Suppressor macrophage (primary cell): ENCODE data around the gene BRI3.

ENCODE experiments used
- DNase-seq, 4 experiments: peaks; one replicate each; pipeline ENCODE4 v3.0.0-alpha.2; 2020 to 2022

Gene BRI3

DNA sequence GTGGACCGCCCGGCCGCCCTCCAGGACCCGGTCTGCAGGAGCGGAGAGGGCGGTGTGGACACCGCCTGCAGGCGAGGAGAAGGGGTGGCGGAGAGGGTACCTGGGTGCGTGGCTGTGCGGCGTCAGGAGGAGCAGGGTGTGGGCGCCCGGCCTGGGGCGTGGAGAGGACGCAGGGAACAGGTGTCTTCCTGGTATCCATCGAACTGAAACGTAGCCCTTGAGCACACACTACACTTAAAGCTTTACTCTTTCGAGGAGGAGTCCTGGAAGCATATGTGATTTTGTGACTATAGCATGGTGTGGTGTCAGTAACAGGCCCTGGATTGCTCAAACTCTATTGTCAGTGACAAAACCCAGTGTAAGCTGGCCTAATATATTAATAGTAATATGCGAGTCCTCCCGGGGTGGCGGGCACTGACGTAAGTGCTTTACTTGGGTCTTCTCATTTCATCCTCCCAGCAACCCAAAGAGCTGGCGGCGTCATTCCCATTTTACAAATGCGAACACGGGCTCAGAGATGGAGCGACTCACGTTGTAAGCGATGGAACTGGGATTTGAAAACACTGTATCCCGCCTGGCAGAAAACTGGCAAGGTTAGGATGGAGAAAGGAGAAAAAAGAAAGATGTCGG, 28.9 kb upstream of the BRI3 start:
- no peak for DNase-seq

DNA sequence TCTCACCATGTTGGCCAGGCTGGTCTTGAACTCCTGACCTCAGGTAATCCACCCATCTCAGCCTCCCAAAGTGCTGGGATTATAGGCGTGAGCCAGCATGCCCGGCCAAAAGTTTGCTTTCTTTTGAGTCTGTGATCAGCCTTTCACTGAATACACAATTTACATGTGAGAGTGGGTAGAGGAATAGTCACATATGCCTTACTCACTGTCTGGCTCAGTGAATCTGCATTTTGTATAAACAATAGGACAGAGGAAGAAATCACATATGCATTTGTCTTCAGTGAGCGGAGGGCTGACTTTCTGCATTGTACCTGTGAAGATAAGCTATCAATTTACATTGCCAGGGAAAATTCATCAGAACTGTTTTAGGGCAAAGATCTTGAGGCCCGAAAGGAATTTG, 27.0 kb upstream of the BRI3 start:
- no peak for DNase-seq

DNA sequence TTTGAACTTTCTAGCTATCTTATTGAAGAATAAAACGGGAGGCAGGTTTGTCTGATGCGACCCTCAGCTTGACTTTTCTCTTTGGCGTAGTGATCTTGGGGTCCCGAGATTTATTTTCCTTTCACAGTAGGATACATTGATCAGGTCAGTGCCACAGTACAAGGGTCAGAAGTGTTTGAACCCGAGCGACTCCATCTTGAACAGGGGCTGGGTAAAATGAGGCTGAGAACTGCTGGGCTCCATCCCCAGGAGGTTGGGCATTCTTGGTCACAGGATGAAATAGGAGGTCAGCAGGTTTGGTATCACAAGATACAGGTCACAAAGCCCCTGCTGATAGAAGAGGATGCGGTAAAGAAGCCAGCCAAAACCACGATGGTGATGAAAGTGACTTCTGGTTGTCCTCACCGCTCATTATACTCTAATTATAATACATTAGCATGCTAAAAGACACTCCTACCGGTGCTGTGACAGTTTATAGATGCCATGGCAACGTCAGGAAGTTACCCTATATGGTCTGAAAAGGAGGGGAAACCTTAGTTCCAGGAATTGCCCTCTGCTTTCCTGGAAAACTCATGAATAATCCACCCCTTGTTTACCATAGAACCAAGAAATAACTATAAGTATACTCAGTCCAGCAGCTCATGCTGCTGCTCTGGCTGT, 26.4 kb upstream of the BRI3 start:
- DNase-seq: no peak

DNA sequence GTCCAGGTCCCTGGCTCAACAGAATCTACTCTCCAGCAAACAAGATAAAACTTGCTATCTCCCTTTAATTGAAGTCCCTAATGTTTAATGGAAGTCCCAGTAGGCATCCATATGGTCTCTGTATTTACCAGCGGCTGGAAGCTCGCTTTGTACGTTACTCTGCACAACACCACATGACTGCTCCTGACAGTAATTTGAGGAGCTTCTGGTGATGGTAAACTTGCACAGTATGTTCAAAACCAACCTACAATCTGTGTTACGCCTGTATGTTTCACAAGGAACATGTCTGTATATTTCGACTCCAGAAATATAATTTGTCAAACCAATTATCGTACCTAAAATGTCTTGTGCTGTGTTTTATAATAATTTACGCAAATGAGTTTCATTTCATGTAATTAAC, 25.1 kb upstream of the BRI3 start:
- no peak for DNase-seq

DNA sequence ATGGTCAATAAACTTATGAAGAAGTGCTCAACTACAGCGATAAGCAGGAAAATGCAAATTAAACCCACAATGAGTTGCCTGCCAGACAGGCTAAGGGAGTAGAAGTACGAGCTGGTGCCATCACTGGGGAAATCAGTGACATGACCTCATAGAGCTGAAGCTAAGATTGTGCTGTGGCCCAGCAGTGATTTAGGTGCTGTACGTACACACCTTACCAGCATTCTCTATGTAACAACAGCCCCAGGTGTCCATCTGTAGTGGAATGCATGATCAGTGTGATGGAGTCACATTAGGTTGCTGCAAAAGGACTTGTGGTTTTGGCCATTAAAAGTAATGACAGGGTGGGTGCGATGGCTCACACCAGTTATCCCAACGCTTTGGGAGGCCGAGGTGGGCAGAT, 23.8 kb upstream of the BRI3 start:
- no peak for DNase-seq

DNA sequence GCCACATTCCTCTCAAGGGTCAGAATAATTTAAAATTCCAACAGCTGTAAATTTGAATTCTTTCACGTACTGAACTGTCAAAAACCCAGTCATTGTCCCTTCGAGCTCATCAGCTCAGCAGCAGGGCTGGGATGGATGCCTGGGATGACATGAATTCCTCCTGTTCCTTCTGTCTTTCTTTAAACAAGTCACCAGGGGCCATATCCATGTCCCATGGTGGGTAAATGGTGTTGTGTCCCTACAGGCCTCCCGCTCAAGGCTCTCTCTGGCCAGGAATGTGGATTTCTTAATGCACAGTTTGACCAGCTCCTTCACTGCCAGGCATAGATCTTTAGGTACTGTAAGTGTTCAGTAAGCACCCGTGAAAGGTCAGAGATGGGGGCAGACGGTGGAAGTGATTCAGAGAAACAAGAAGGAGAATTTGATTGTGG, 15.6 kb upstream of the BRI3 start:
- no peak for DNase-seq

DNA sequence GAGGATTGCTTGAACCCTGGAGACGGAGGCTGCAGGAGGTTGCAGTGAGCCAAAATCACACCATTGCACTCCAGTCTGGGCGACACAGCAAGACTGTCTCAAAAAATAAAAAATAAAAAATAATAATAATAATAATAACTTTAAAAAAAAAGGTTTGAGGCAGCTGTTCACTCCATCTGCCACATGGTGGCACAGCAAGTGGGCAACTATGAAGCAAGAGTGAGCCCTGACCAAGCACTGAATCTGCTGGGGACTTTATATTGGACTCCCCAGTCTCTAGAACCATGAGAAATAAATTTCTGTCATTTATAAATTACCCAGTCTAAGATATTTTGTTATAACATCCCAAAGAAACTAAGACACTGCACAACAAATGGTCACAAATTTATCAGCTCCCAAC, 14.6 kb upstream of the BRI3 start:
- peak in 3 of 4 experiments; percentile 41 to 59 (median 54) for DNase-seq

DNA sequence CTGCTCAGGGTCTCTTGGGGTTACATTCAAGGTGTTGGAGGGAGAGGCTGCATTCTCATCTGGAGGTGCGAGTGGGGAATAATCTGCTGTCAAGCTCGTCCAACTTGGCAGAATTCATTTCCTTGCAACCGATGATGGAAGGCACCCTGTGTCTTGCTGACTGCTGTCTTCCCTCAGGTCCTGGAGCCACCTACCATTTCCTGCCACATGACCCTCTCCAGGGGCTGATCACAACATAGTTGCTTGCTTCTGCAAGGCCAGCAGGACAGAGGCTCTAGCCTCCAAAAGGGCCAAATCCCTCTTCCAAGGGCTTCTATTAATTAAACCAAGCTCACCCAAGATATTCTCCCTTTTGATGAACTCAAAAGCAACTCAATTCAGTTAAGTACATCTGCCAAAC, 14.2 kb upstream of the BRI3 start:
- peak; percentile 51 to 74 (median 71) for DNase-seq

DNA sequence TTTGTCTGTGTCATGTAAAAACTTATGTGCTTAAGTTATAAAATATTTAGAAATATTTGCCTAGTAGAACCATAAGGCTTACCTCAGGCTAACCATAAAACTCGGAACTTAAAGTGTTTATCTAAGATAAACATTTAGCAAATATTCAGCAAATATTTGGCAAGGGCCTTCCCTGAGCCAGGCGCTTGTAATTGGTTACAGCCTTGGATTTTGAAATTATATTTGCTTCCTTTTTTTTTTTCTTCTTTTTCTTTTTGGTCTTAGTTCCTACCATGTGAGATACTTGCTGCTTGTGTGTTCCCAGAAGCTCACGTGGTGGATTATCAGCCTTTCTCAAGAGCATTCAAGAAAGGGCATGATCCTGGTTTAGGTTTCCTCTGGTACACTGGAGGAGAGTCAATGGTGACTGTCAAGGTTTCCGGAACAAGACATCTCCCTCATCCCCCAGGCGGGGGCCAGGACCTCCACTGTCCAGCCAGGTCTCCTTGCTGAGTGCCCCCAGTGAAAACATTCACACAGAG, 5.2 kb upstream of the BRI3 start:
- DNase-seq: peak; percentile 76 to 94 (median 86)

DNA sequence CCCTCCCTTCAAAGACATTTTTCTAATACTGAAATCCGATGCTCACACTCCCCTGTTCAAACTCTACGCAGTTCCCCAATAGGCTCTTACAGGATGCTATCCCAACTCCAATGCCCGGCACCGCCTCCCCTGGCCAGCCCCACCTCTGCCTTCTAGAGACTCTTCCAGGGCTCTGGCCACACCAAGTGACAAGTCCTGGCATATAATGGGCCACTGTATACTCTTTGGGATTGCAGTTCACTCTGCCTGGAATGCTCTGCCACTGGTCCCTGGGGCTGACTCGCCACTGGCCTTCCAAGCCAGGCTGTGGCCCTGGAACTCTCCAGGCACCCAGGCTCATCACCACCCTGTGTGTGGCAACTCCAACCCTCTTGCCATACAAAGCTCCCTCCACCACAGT, 3.1 kb upstream of the BRI3 start:
- no peak for DNase-seq

DNA sequence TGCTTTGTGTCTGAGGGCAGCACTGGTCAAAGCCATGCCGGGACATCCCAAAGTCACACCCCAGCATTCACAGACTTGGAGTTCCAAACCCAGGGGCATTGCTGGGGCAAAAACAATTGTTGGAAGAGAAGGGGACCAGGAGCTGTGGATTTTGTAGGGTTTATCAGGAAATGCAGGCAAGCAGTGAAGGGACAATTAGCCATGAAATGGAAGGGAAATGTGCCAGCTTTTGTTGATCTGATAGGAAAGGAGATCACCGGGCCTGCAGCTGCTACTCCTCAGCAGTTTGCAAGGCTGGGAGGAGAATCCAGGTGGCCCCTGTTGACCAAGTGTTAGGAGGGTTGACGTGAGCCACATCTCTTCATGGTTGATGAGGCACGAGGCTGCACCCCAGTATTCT, 2.5 kb upstream of the BRI3 start:
- no peak for DNase-seq

DNA sequence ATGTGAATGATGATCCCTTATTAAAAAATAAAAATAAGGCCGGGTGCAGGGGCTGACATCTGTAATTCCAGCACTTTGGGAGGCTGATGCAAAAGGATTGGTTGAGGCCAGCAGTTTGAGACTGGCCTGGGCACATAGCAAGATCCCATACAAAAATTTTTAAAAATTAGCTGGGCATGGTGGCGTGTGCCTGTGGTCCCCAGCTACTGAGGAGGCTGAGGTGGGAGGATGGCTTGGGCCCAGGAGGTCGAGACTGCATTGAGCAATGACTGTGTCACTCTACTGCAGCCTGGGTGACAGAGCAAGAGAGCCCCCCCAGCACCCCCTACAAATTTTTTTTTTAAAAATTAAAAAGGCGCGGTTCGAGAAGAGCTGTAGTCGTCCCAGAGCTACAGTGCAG, 1.2 kb upstream of the BRI3 start:
- no peak for DNase-seq

DNA sequence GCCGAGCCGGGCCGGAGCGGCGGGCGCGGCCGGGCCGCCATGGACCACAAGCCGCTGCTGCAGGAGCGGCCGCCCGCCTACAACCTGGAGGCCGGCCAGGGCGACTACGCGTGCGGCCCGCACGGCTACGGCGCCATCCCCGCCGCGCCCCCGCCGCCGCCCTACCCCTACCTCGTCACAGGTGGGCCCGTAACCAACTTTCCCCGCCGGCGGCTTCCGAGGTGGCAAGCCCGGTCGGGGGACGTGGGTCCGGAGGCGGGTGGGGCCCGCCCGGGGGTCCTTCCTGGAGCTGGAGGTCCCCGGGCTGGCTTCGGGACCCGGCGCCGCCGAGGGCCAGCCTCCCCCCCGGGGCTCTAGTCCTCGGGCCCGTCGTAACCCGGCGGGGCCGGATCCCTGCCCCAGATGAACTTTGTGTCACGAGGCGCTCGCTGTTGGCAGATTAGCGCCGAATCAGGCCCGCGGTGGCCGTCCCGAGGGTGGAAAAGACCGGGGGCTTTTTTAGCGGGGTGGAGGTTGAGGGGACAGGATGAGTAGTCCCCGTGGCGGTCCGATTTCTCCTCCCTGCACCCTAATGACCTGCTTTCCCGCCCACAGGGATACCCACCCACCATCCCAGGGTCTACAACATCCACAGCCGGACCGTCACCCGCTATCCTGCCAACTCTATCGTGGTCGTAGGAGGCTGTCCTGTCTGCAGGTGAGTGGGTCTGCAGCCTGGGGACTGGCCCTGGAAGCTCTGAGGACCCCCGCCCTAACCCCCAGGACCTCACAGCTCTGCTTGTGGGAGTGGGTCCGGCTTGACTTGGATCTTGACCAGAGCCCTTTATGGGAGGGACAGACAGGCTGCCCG, 496 bp downstream of the BRI3 start:
- peak; percentile 44 to 65 (median 54) for DNase-seq

DNA sequence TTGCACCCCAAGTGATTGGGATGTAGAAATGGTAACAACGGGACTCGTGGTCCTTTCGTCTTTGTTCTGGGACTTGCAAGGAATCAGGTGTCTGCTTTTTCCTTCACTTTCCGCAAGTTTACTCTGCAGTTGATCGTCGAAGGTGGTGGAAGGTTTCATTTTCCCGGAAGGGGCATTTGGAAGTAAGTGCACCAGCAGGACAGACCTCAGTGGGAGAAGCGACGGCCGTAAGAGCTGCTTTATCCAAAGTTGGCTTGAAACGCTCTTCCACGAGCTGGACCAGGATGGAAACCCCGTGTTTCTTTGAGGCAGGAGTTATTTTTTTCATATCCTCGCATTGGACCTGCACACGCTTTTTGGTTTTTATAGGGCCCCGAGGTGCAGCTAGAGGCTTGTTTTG, 1.2 kb downstream of the BRI3 start:
- DNase-seq: peak in 2 of 4 experiments; percentile 33 to 40

DNA sequence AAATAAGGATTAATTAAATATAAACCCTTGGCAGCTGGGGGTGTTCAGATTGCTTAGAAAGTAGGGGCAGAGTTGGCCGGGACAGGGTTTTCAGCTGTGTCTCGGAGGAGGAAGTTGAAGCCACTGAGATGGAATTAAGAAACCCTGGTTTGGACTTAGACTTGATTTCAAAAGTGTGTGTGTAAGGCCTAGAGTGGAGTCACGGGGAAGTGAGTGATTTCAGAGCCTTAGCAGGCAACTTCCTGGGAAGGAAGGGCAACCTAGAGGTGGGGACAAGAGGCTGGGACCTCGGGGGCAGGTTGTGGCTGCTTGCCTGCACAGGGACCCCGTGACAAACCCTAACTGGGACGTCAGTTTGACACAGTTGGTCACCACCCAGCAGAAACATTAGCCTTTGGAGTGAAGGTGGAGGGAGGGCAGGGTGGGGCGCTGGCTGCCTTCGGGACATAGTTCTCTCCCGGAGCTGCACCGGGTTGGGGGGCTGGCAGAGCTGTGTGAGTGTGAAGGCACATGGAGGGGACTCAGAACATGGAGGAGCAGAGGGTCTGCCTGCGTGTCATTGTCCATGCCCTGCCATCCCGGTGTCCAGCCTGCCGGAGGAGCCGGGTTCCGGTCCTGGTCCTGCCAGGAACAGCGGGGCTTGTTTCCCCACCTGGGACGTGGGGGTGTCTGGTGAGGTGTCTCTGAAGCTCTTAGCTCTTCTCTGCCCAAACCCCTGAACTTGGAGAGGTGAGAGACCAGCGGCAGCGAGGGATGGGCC, 1.8 kb downstream of the BRI3 start:
- peak; percentile 91 to 98 (median 94) for DNase-seq

DNA sequence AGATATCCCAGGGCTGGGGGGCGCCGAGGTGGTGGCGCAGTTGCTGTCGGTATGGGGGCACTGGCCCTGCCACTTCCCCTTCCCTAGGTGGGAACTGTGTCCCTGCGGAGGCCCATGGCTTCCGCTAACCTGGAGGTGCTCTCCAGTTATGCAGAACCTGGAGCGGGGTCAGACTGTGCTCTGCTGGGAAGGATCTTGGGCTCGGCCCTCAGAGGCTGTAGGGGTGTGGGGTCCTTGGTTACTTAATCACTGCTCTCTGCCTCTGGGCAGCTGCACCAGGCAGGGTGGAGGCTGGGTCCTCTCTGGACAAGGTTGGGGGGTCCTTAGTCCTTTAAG, 2.4 kb downstream of the BRI3 start:
- peak; percentile 37 to 63 (median 50) for DNase-seq

DNA sequence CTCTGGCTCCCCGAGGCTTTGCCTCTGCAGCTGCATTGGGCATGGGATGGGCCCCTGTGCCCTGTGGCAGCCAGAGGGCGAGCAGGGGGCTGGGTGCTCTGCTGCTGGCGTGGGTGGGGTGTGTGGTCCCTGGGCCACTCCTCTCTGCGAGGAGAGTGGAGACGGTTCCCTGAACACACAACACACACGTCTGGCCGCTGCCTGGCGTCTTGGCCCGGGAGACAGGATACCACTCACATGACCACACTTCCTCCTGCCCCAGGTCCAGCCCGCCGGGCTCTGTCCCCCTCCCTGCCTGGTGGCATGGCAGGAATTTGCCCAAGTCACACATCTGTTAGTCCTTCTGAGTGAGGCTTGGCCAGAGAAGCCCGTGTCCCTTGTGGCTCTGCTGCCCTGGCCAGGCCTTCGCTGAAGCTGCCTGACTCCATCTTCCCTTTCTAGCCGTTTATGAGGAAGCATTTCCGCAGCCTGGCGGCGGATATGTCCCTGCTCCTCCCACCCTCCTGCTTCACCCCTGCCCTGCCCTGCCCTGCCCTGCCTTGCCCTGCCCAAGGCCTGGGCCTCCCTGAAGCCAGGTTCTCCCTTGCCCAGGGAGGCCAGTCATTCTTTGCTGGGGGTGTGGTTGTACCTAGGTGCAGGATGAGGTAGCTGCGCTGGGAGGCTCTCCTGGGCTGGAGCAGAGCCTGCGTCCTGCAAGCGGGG, 3.0 kb downstream of the BRI3 start:
- peak; percentile 92 to 96 (median 96) for DNase-seq

DNA sequence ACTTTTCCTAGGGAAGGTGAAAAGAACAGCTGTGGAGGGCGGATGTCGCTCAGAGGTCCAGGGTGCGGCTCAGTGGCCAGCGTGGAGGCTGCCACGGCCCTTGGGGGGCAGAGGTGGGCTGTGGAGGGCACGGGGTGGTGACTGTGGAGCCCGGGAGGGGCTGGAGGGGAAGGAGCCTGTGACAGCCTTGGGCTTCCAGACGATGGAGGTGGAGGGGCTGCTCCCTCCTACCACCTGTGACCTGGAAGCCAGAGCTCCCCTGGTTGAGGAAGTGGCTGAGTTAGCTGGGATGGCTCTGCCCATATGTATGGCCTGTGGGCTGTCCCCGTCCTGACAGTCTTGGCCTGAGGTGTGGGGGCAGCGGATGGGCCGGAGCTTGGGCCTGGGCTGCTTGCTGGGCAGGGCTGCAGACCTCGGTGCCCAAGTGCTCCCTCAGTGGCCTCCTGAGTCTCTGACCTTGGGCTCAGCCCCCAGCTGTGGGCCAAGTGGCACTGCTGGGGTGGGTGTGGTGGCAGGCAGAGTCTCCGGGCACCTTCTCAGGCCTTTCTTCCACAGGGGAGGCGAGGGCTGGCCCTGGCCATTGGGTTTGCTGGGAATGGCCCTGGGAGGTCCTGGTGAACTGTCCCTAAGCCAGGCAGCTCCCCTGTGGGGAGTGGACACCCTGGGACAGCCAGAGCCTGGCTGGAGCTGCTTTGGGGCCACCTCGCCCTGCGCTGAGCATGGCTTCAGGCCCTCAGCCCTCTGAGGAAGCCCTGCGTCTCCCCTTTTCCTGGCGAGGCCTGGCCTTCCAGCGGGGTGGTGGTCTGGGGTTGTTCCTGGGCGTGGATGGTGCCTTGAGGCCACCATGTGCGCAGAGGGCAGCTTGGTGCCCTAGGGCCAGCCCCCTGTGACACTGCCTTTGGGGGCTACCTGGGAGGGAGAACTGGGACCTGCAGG, 3.9 kb downstream of the BRI3 start:
- peak; percentile 44 to 61 (median 54) for DNase-seq

DNA sequence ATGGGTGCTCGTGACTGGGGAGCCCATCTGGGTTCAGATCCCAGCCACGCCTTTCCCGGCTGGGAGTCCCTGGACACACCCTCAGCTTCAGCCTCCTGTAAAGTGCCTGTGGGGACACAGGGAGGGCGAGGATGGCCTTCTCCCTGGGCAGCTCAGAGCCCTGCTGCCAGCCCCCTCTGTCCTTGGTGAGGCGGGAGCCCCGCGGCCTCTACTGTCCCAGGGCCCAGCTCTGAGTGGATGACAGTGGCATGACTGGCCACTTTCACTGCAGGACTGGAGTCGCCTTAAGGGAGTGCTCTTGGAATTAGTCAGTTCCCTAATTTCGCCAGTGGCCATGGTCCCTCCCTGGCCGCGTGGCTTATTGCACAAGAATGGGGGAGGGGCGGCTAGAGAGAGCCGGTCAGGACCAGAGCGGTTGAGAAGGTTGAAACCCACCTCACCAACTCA, 4.6 kb downstream of the BRI3 start:
- DNase-seq: peak; percentile 91 to 96 (median 94)

DNA sequence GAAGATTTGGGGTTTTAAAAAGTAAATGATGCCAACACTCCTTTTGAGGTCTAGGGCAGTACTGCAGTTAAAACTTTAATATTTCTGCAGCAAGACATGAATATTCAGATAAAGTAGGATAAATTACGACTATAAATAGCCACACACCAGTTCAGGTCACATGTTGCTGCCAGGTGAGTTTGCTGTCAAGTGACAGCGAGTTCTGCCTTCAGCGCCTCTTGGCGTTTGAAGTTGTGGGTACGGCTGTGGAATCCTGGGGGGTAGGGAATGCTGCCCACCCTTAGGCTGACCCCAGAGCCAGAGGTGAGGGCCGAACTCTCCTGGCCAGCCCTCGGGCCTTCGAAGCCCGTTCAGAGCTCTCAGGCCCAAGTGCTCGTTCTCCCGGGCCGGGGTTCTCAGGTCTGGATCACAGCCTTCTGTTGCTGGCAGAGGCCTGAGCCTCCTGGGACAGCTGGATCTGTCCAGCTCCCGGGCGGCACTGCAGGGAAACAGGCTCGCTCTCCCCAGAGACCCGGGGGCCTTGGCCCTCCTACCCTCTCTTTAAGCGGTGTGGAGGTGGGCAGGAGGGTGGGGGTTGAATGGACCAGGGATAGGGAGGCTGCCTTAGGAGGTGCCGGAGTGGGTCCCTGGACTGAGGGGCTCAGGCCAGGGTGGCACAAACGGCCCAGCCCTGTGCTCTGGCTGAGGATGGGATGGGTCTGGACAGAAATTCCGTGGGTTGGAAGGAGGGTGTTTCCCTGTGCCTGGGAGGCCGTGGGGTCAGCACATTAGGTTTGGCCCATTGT, 5.4 kb downstream of the BRI3 start:
- no peak for DNase-seq
